SK-N-MC (cell line): ENCODE results near the gene CCDC69.
"Not testable (repeated sequence)": the region's sequence is repeated elsewhere in the genome, so short reads cannot be mapped to it uniquely, and the experiment has no call there.

Source experiments
- DNase-seq: peaks from one replicate; pipeline ENCODE4 v3.0.0-alpha.2; 2011; ENCODE audit warnings: low read depth, low spot score
- H3K27ac ChIP-seq: fragments of 200-600 bp; sonication (generic); 2 replicates; pipeline ENCODE4 v1.5.1; 2016; ENCODE audit warnings: mixed run types
- H3K36me3 ChIP-seq: fragments of 200-600 bp; sonication (generic); 2 replicates; pipeline ENCODE4 v1.6.1; 2017; ENCODE audit warnings: antibody characterized with exemption, low read length, mixed read lengths; ENCODE audit not compliant: insufficient read depth
- H3K4me3 ChIP-seq: fragments of 200-600 bp; sonication (generic); 2 replicates; pipeline ENCODE4 v1.5.1; 2016
- H3K9ac ChIP-seq: fragments of 200-600 bp; sonication (generic); 2 replicates; pipeline ENCODE4 v1.8.0; 2017; ENCODE audit warnings: mixed run types, mixed read lengths; ENCODE audit not compliant: insufficient read length
- H3K9me3 ChIP-seq: fragments of 200-600 bp; sonication (generic); 2 replicates; pipeline ENCODE4 v1.6.1; 2017; ENCODE audit warnings: low read depth, mild to moderate bottlenecking, antibody characterized with exemption, low read length, moderate library complexity, mixed read lengths
- EZH2 ChIP-seq: fragments of 200-600 bp; sonication (generic); IDR thresholded peaks from one replicate; pipeline ENCODE4 v1.6.1; 2017; ENCODE audit warnings: antibody characterized with exemption
- FOXP2 ChIP-seq: optimal IDR thresholded peaks from 2 replicates; pipeline ENCODE3; 2011; ENCODE audit warnings: mild to moderate bottlenecking, moderate library complexity; ENCODE audit not compliant: insufficient read depth; ENCODE audit errors: extremely low read length, control extremely low read depth
- POLR2AphosphoS5 ChIP-seq: IDR thresholded peaks from 2 replicates; pipeline ENCODE4 v1.6.1; 2012; ENCODE audit warnings: mild to moderate bottlenecking, low read depth, low read length, borderline replicate concordance

The CCDC69 gene

DNA sequence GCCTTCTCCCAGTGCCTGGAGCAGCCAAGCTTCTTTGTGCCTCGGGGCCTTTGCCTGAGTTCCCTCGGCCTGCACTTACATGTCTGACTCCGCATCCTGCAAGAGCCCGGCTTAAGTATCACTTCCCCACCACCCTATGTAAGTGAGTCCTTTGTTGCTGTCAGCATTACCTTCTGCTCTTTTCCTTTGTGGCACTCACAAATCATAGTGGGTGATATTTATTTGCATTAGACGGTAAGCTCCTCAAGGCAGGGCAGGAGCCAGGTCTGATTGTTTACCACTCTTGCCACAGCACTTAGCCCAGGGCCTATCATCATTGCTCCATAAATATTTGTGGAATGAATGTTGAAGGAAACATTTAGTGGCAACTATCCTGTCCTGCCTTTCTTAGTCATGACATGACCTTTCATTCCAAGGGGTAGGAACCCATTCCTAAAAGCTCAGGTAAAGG lies 33.9 kb upstream of the CCDC69 start:
- Histone ChIP-seq H3K4me3 (no peak overlapping the region), H3K9ac (no peak overlapping the region), H3K36me3 (no peaks in the 10 kb centered on the region), H3K9me3 (no peaks in the 10 kb centered on the region), H3K27ac (no peak overlapping the region)
- TF ChIP-seq FOXP2 (no peak), POLR2AphosphoS5 (no peak), EZH2 (no peak)
- no peak for DNase-seq

DNA sequence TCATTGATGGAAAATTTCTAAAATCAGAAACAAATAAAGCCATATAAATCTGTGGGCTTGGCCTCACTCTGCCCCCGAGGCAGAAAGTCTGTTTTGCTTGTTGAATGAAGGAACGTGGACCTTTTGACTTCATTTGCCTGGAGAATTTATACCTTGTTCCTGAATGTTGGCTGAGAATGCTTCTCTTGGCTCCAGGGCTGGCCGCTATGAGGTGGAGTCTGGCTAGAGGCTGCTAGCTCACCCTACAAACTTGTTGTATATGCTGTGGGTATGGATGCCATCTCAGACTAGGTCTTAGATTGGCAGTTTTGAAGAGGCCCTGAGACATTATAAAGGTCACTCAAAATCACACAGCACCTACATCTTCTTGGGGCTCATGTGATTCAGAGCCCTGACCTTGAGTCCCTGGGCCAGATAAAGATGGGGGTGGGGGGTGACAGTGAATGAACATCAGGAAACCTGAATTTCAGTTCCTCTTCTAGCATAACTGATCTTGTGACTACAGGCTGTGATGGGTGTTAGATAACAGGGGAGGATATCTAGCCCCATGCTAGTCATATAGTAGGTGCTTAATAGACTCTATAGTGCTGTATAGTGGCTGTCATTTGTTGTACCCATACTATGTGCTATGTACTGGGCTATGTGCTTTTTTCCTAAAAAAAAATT lies 31.9 kb upstream of the CCDC69 start:
- no peaks in the 10 kb centered on the region for H3K36me3 ChIP-seq
- no peak overlapping the region for H3K4me3 ChIP-seq
- no peak overlapping the region for H3K9ac ChIP-seq
- TF ChIP-seq FOXP2: no peak
- no peak for TF ChIP-seq EZH2
- no peak for TF ChIP-seq POLR2AphosphoS5
- H3K9me3 ChIP-seq: no peaks in the 10 kb centered on the region
- DNase-seq: no peak
- H3K27ac ChIP-seq: no peak overlapping the region

DNA sequence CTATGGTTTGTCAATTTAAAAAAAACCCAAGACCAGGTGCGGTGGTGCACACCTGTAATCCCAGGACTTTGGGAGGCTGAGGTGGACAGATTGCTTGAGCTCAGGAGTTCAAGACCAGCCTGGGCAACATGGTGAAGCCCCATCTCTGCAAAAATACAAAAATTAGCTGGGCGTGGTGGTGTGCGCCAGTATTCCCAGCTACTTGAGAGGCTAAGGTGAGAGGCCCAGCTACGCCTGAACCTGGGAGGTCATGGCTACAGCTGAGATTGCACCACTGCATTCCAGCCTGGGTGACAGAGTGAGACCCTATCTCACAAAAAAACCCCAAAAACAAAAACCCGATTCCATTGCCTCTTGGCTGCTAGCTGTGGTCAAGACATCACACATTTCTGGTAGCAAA lies 31.1 kb upstream of the CCDC69 start:
- not testable (repeated sequence) for H3K9ac ChIP-seq, H3K27ac ChIP-seq, H3K36me3 ChIP-seq, DNase-seq, H3K4me3 ChIP-seq, H3K9me3 ChIP-seq

DNA sequence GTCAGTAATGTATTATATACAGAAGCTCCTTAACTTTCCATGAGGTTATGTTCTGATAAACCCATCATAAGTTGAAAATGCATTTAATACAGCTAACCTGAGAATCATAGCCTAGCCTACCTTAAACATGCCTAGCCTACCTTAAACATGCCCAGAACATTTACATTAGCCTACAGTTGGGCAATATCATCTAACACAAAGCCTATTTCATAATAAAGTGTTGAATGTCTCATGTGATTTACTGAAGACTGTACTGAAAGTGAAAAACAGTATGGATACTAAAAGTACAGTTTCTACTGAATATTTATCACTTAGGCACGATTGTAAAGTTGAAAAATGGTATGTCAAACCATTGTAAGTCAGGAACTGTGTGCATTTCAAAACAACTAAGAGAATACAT lies 30.7 kb upstream of the CCDC69 start:
- no peak for DNase-seq
- Histone ChIP-seq H3K4me3 (no peak overlapping the region), H3K36me3 (no peaks in the 10 kb centered on the region), H3K9ac (no peak overlapping the region), H3K9me3 (no peaks in the 10 kb centered on the region), H3K27ac (no peak overlapping the region)
- TF ChIP-seq EZH2 (no peak), POLR2AphosphoS5 (no peak), FOXP2 (no peak)

DNA sequence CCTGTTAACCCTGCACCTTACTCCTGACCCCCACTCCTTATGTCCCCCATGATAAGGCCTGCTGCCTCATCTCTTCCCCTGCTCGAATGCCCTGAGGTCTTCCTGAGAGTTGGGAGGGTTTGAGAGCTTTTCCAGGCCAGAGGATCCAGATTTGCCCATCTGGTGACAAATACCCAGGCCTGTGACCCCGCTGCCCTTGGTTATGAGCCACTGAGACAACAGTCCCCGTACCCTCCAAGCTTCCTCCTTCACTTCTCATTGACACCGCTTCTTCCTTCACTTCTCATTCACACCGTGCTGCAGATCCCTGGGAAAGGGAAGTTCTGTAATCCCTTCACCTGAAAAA lies 29.7 kb upstream of the CCDC69 start:
- no peak for DNase-seq
- TF ChIP-seq EZH2 (no peak), POLR2AphosphoS5 (no peak), FOXP2 (no peak)
- H3K27ac ChIP-seq: no peak overlapping the region
- H3K9ac ChIP-seq: peak overlapping the region; percentile 6
- H3K36me3 ChIP-seq: no peaks in the 10 kb centered on the region
- H3K9me3 ChIP-seq: no peaks in the 10 kb centered on the region
- peak overlapping the region; percentile 86 for H3K4me3 ChIP-seq

DNA sequence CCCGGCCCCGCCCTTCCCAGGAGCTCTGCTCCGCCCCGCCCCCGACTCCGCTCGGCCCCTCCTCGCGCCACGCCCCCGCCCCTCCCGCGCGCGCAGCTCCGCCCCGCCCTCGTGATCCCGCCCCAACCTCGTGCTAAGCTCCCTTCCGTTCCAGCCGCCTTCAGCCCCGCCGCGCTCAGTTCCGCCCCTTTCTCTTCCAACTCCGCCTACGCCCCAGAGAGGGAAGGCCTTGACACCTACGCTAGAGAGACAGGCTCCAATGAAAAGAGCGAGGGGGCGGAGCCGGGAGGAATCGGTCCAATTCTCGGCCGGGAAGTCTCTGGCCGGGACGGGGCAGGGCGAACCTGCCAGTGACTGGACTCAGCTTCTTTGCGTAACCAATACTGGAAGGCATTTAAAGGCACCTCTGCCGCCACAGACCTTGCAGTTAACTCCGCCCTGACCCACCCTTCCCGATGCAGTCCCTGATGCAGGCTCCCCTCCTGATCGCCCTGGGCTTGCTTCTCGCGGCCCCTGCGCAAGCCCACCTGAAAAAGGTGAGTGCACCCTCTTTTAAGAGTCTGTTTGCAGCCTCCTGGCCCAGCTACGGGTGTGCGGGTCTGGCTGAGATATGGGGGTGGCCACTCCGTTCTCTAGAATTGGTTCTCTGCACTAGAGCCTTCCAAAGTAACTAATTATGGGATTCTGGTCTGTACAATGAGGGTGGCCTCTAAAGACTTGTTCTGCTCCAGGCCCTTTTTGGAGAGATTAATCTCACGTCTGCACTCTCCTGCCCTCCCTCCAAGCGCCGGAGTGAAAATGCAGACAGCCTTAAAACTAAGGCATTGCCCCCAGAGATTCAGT lies 29.1 kb upstream of the CCDC69 start, which contains the start of gene GM2A:
TSS of gene GM2A (plus strand) at position 424 of the 843 bp plus-strand sequence. CDS start at position 456, 32 bp downstream.
- no peaks in the 10 kb centered on the region for H3K36me3 ChIP-seq
- peak within 1 kb of the TSS; percentile 64 for H3K9ac ChIP-seq
- TF ChIP-seq FOXP2 (no peak), POLR2AphosphoS5 (peak; percentile 65), EZH2 (no peak)
- DNase-seq: peak; percentile 87
- H3K9me3 ChIP-seq: no peaks in the 10 kb centered on the region
- H3K4me3 ChIP-seq: peak within 1 kb of the TSS; percentile 86
- no peak within 1 kb of the TSS for H3K27ac ChIP-seq

DNA sequence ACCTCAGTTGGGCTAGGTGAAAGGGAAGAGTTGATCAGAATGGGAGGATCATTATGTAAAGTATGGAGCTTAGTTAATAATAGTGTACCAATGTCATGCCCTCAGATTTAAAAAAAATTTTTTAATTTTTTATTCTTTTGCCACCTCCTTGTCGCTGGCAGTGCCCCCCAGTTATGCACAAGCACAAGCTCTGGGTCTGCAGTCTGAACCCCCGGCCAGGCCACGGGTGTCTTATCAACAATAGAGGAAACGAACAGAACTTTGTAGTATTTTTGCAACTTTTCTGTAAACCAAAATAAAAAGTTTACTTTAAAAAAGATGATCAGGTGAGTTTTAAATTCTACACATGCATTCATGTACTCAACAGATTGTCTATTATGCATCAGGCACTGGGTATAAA lies 27.7 kb upstream of the CCDC69 start:
- TF ChIP-seq FOXP2: no peak
- Histone ChIP-seq H3K27ac (no peak overlapping the region), H3K4me3 (no peak overlapping the region), H3K36me3 (no peaks in the 10 kb centered on the region), H3K9ac (no peak overlapping the region), H3K9me3 (no peaks in the 10 kb centered on the region)
- DNase-seq: no peak

DNA sequence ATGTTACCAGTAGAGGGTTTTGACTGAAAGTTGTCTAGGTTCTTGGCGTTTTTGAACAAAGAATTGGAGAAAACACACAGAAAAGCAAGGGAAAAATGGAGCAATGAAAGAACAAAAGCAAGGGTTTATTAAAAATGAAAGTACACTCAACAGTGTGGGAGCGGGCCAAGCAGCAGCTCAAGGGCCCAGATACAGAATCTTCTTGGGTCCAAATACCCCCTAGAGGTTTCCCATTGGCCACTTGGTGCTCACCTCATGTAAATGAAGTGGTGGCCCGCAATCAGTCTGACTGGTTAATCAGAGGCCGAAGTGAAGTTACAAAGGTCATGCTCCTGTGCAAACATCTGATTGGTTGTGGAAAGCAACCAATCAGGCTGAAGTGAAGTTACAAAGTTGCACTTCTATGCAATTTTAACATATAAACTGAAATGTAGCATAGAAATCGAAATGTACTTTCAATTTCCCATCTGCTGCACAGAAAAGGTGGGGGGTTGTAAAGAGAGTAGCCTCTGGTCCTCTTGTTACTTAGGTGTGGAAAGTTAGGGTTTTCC lies 27.2 kb upstream of the CCDC69 start:
- Histone ChIP-seq H3K36me3 (no peaks in the 10 kb centered on the region), H3K4me3 (no peak overlapping the region), H3K27ac (no peak overlapping the region), H3K9ac (no peak overlapping the region), H3K9me3 (no peaks in the 10 kb centered on the region)
- no peak for DNase-seq
- TF ChIP-seq EZH2: no peak
- no peak for TF ChIP-seq POLR2AphosphoS5
- no peak for TF ChIP-seq FOXP2
